Mucosa of rectum (tissue), 2 donors: ENCODE measurements around the gene MMP15.

Experiments
- H3K27ac ChIP-seq, 2 donors: one replicate each; pipeline ENCODE4 v1.7.0; 2013; ENCODE audit warnings: inconsistent platforms in 2 of 2, low read depth in 2 of 2, low read length in 2 of 2
- H3K27me3 ChIP-seq, 2 donors: one replicate each; pipeline ENCODE4 v1.7.0; 2013; ENCODE audit warnings: low read length in 2 of 2; ENCODE audit not compliant: control insufficient read depth in 2 of 2, insufficient read depth in 2 of 2
- H3K36me3 ChIP-seq, 2 donors: one replicate each; pipeline ENCODE4 v1.7.0; 2013; ENCODE audit warnings: low read length in 2 of 2; ENCODE audit not compliant: control insufficient read depth in 2 of 2, insufficient read depth in 2 of 2
- H3K4me1 ChIP-seq, 2 donors: one replicate each; pipeline ENCODE4 v1.7.0; 2013; ENCODE audit warnings: low read length in 2 of 2, mild to moderate bottlenecking in 1 of 2; ENCODE audit not compliant: control insufficient read depth in 2 of 2, insufficient read depth in 2 of 2
- H3K4me3 ChIP-seq, 2 donors: one replicate each; pipeline ENCODE4 v1.7.0; 2013; ENCODE audit warnings: low read length in 2 of 2
- H3K9ac ChIP-seq, 2 donors: one replicate each; pipeline ENCODE4 v1.7.0; 2013; ENCODE audit warnings: low read length in 2 of 2, low read depth in 1 of 2, mild to moderate bottlenecking in 1 of 2
- H3K9me3 ChIP-seq, 2 donors: one replicate each; pipeline ENCODE4 v1.7.0; 2013; ENCODE audit warnings: low read length in 2 of 2; ENCODE audit not compliant: control insufficient read depth in 2 of 2
- donor health status: healthy.
- donor health status: Normal muscosa, but diverticular disease.

Gene MMP15

GRCh38 chr16:58027161-58027915, 1.8 kb downstream of the MMP15 start:
- H3K36me3 ChIP-seq: peaks cover 3 to 4% of the 10 kb centered on the region in 2 donors
- H3K4me3 ChIP-seq: peak overlapping the region; percentile 80 to 92
- no peaks in the 10 kb centered on the region for H3K27me3 ChIP-seq
- peak overlapping the region; percentile 95 to 96 for H3K27ac ChIP-seq
- H3K9ac ChIP-seq: peak overlapping the region; percentile 70 to 90
- H3K9me3 ChIP-seq: no peaks in the 10 kb centered on the region
- peaks cover 43 to 57% of the 10 kb centered on the region in 2 donors for H3K4me1 ChIP-seq

- H3K27me3 ChIP-seq: no peaks in the 10 kb centered on the region
- H3K9ac ChIP-seq: peak overlapping the region in 1 of 2 donors; percentile 39
- H3K27ac ChIP-seq: peak overlapping the region; percentile 95 to 96
- H3K4me1 ChIP-seq: peaks cover 37 to 50% of the 10 kb centered on the region in 2 donors
- peaks cover 3 to 4% of the 10 kb centered on the region in 2 donors for H3K36me3 ChIP-seq
- H3K4me3 ChIP-seq: peak overlapping the region; percentile 80 to 92
- no peaks in the 10 kb centered on the region for H3K9me3 ChIP-seq
Observed at GRCh38 chr16:58027916-58028455, 2.4 kb downstream of the MMP15 start.

GRCh38 chr16:58028541-58029070, 3.1 kb downstream of the MMP15 start:
- Histone ChIP-seq H3K4me1 (peaks cover 31 to 44% of the 10 kb centered on the region in 2 donors), H3K9ac (peak overlapping the region in 1 of 2 donors; percentile 39), H3K27me3 (no peaks in the 10 kb centered on the region), H3K9me3 (no peaks in the 10 kb centered on the region), H3K36me3 (peaks cover 3 to 4% of the 10 kb centered on the region in 2 donors), H3K27ac (peak overlapping the region; percentile 21 to 43), H3K4me3 (peak overlapping the region; percentile 80 to 92)

- Histone ChIP-seq H3K9ac (no peak overlapping the region), H3K27ac (peak overlapping the region in 1 of 2 donors; percentile 43), H3K9me3 (no peaks in the 10 kb centered on the region), H3K27me3 (no peaks in the 10 kb centered on the region), H3K36me3 (peaks cover 3 to 6% of the 10 kb centered on the region in 2 donors), H3K4me3 (peak overlapping the region in 1 of 2 donors; percentile 19), H3K4me1 (peaks cover 23 to 36% of the 10 kb centered on the region in 2 donors)
Observed at GRCh38 chr16:58029410-58029809, 3.9 kb downstream of the MMP15 start.

GRCh38 chr16:58030136-58030840, 4.7 kb downstream of the MMP15 start:
- Histone ChIP-seq H3K9me3 (no peaks in the 10 kb centered on the region), H3K4me3 (no peak overlapping the region), H3K4me1 (peaks cover 17 to 31% of the 10 kb centered on the region in 2 donors), H3K36me3 (peaks cover 3 to 6% of the 10 kb centered on the region in 2 donors), H3K27ac (no peak overlapping the region), H3K9ac (no peak overlapping the region), H3K27me3 (no peaks in the 10 kb centered on the region)

GRCh38 chr16:58031016-58031800, 5.7 kb downstream of the MMP15 start:
- H3K4me3 ChIP-seq: no peak overlapping the region
- H3K4me1 ChIP-seq: peaks cover 15 to 30% of the 10 kb centered on the region in 2 donors
- H3K27me3 ChIP-seq: no peaks in the 10 kb centered on the region
- H3K9ac ChIP-seq: no peak overlapping the region
- H3K9me3 ChIP-seq: no peaks in the 10 kb centered on the region
- no peak overlapping the region for H3K27ac ChIP-seq
- H3K36me3 ChIP-seq: peaks cover 3 to 6% of the 10 kb centered on the region in 2 donors

GRCh38 chr16:58032710-58033293, 7.2 kb downstream of the MMP15 start:
- Histone ChIP-seq H3K4me3 (no peak overlapping the region), H3K4me1 (peaks cover 15 to 29% of the 10 kb centered on the region in 2 donors), H3K27ac (no peak overlapping the region)

GRCh38 chr16:58034128-58034685, 8.7 kb downstream of the MMP15 start:
- H3K4me3 ChIP-seq: no peak overlapping the region
- no peaks in the 10 kb centered on the region for H3K9me3 ChIP-seq
- no peak overlapping the region for H3K9ac ChIP-seq
- peaks cover 1 to 15% of the 10 kb centered on the region in 2 donors for H3K4me1 ChIP-seq
- H3K27ac ChIP-seq: no peak overlapping the region
- no peaks in the 10 kb centered on the region for H3K27me3 ChIP-seq
- H3K36me3 ChIP-seq: peaks cover 19% of the 10 kb centered on the region in 2 donors

More at GRCh38 chr16:58032710-58033293, 7.2 kb downstream of the MMP15 start:
- Histone ChIP-seq H3K9ac (no peak overlapping the region), H3K36me3 (peaks cover 10 to 11% of the 10 kb centered on the region in 2 donors), H3K27me3 (no peaks in the 10 kb centered on the region), H3K9me3 (no peaks in the 10 kb centered on the region)

GRCh38 chr16:58034774-58035173, 9.2 kb downstream of the MMP15 start:
- Histone ChIP-seq H3K27me3 (no peaks in the 10 kb centered on the region), H3K9ac (no peak overlapping the region), H3K9me3 (no peaks in the 10 kb centered on the region), H3K4me3 (no peak overlapping the region), H3K36me3 (peaks cover 21 to 23% of the 10 kb centered on the region in 2 donors), H3K4me1 (peaks cover 0 to 10% of the 10 kb centered on the region in 2 donors), H3K27ac (no peak overlapping the region)
